ENCODE results near the gene HHEX.

HHEX gene

DNA sequence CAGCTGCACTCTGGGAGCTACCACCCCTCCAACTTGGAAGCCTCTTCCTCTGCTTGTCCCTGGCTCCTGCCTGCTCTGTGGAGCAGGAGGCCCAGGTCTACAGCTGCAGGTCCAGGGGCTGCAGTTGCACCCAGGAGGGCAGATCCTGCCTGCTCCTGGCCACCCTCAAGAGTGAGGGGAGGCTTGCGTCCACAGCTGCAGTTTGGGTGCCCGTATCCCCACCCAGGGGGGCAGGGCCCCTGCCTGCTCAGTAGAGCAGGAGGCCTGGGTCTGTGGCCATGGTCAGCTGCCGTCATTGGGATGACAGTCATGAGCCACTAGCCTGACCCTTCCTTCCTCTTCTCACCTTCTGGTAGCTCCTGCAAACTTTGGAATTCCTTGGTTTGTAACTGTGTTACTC, 25.1 kb downstream of the HHEX start:
- H3K36me3 ChIP-seq (ENCODE audit: insufficient read depth, low read length), result no peaks in the 10 kb centered on the region
- H3K4me1 ChIP-seq (ENCODE audit: insufficient read depth, low read length), result no peaks in the 10 kb centered on the region
- H3K27ac ChIP-seq (ENCODE audit: low read depth, low read length), result no peak overlapping the region
- no peak overlapping the region for H3K4me3 ChIP-seq (ENCODE audit: low read length)
- WGBS, result 96% methylated on average over 3 of the region's 3 CpGs
- H3K9me3 ChIP-seq (ENCODE audit: insufficient read depth, low read depth, low read length), result peaks cover 4% of the 10 kb centered on the region; the same call in 1 of the 2 replicates
- no peak overlapping the region for H3K9ac ChIP-seq (ENCODE audit: low read depth, low read length)
- H3K27me3 ChIP-seq (ENCODE audit: insufficient read depth, low read length), result no peaks in the 10 kb centered on the region

DNA sequence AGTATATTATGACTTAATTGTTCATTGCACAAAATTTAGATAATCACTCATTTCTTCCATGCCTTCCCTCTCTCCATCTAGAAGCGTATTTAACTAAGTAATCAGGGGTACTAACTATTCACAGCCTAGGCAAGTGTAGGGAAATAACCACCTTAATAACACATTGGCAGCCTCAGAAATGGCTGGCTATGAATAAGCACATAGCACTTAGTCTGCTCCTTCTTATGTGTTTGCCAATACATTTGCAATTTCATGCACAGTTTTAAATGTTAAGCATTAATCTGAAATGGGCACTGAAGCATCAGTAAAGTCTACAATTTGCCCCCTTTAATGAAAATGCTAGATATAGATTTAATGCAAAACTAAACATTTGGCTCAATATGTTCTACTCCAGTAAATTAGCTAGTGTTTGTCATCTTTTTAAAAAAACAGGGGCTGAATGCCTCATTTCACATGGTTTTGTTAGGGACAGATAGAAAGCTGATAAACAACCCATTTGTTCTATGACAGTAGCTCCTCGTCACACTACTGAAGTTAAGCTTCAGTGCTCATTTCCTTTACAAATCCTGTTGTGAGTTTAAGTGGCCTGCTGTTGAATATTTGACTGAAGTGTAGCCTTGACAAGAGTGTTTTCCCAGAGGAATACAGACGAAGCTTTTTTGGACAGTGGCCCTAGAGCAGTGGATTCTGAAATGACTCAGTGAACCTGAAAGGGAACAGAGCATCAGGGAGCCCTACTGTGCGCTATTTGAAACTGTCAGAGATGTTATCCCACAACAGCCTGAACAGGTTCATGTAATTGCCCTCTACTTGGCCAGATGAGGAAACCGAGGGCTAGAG, 30.5 kb downstream of the HHEX start:
- 88% methylated on average over 5 of the region's 5 CpGs for WGBS
- H3K9me3 ChIP-seq (ENCODE audit: insufficient read depth, low read depth, low read length), result no peaks in the 10 kb centered on the region
- H3K4me3 ChIP-seq (ENCODE audit: low read length), result no peak overlapping the region
- H3K36me3 ChIP-seq (ENCODE audit: insufficient read depth, low read length), result no peaks in the 10 kb centered on the region
- H3K27me3 ChIP-seq (ENCODE audit: insufficient read depth, low read length), result no peaks in the 10 kb centered on the region
- H3K9ac ChIP-seq (ENCODE audit: low read depth, low read length), result no peak overlapping the region
- H3K4me1 ChIP-seq (ENCODE audit: insufficient read depth, low read length), result no peaks in the 10 kb centered on the region
- no peak overlapping the region for H3K27ac ChIP-seq (ENCODE audit: low read depth, low read length)

DNA sequence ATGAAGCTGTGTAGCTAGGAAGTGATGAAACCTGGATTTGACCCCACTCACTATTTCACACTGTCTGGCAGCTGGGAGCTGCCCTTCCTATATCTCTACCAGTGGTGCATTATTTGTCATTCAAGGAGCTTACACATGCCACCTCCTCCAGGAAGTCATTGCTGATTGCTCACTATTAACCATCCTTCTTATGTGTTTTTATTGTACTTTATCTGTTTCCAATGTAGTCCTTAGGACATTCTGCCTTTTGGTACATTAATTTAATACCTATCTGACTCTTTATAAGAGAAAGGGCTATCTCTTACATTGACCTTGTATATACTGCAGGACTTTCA, 31.0 kb downstream of the HHEX start:
- H3K27ac ChIP-seq (ENCODE audit: low read depth, low read length), result no peak overlapping the region
- no peak overlapping the region for H3K4me3 ChIP-seq (ENCODE audit: low read length)
- no peak overlapping the region for H3K9ac ChIP-seq (ENCODE audit: low read depth, low read length)
- H3K4me1 ChIP-seq (ENCODE audit: insufficient read depth, low read length), result no peaks in the 10 kb centered on the region
- no peaks in the 10 kb centered on the region for H3K36me3 ChIP-seq (ENCODE audit: insufficient read depth, low read length)
- H3K9me3 ChIP-seq (ENCODE audit: insufficient read depth, low read depth, low read length), result no peaks in the 10 kb centered on the region
- no peaks in the 10 kb centered on the region for H3K27me3 ChIP-seq (ENCODE audit: insufficient read depth, low read length)

DNA sequence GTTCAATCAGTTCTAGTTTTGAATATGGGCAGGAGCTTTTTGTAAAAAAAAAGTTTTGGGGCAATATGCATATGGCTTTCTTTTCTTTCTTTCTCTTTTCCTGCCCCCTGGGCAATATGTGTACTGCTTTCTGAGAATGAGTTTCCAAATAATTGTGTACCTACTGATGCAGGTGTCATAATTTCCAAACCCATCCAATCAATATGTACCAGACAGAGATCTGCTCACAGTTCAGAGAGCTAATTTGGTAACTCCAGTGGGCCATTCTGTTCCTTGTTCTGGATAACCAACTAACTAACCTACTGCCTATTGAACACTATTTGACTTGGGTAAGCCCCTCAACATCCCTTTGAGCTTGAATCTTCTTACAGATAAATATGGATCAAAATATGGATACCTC, 32.6 kb downstream of the HHEX start:
- H3K27me3 ChIP-seq (ENCODE audit: insufficient read depth, low read length), result no peaks in the 10 kb centered on the region
- H3K4me1 ChIP-seq (ENCODE audit: insufficient read depth, low read length), result 0 out of 2 replicates have a peak, but pooled peaks cover 8% of the 10 kb centered on the region
- H3K9ac ChIP-seq (ENCODE audit: low read depth, low read length), result no peak overlapping the region
- no peak overlapping the region for H3K4me3 ChIP-seq (ENCODE audit: low read length)
- H3K9me3 ChIP-seq (ENCODE audit: insufficient read depth, low read depth, low read length), result no peaks in the 10 kb centered on the region
- H3K36me3 ChIP-seq (ENCODE audit: insufficient read depth, low read length), result no peaks in the 10 kb centered on the region
- H3K27ac ChIP-seq (ENCODE audit: low read depth, low read length), result no peak overlapping the region

DNA sequence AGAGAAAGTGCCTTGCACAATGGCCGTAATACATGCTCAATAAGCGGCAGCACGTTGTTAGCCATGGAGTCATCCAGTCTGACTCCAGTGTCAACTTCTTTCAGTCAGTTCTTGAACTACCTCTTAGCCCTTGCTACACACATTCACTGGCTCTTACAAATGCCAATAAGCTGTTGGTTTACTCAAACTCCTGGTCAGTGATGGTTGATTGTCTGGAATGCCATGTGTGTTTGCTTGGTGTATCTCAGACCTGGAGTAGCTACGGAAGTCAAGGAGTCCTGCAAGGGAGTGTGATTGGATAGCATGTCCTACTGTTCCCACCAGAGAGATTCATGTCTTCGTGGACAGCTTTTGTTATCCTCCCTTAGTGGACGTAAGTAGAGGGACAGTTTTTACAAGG, 37.4 kb downstream of the HHEX start:
- H3K9ac ChIP-seq (ENCODE audit: low read depth, low read length), result no peak overlapping the region
- 91% methylated on average over 6 of the region's 6 CpGs for WGBS
- 0 out of 2 replicates have a peak, but pooled peaks cover 10% of the 10 kb centered on the region for H3K4me1 ChIP-seq (ENCODE audit: insufficient read depth, low read length)
- H3K27me3 ChIP-seq (ENCODE audit: insufficient read depth, low read length), result no peaks in the 10 kb centered on the region
- no peaks in the 10 kb centered on the region for H3K36me3 ChIP-seq (ENCODE audit: insufficient read depth, low read length)
- no peak overlapping the region for H3K27ac ChIP-seq (ENCODE audit: low read depth, low read length)
- H3K9me3 ChIP-seq (ENCODE audit: insufficient read depth, low read depth, low read length), result no peaks in the 10 kb centered on the region
- no peak overlapping the region for H3K4me3 ChIP-seq (ENCODE audit: low read length)

DNA sequence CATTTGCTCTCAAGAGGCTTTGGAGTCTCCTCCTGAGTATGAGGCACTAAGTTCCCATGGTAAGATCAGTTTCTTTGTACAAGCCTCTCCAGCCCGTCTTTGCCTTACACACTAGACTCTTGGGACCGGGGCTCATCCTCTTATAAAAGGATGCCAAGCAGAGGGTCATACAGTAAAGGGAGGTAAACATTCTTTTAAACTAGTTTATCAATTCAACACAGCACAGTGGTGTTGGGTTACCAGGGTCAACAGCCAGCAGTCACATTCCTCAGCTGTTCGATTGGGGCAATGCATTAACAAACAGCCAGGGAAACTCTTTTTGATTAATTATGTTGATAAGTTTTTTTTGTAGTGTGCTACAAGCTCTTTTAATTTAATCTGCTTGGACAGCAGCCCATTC, 37.8 kb downstream of the HHEX start:
- Histone ChIP-seq H3K27ac (ENCODE audit: low read depth, low read length) (no peak overlapping the region), H3K9me3 (ENCODE audit: insufficient read depth, low read depth, low read length) (no peaks in the 10 kb centered on the region), H3K4me1 (ENCODE audit: insufficient read depth, low read length) (0 out of 2 replicates have a peak, but pooled peaks cover 10% of the 10 kb centered on the region), H3K4me3 (ENCODE audit: low read length) (no peak overlapping the region), H3K9ac (ENCODE audit: low read depth, low read length) (no peak overlapping the region), H3K36me3 (ENCODE audit: insufficient read depth, low read length) (no peaks in the 10 kb centered on the region), H3K27me3 (ENCODE audit: insufficient read depth, low read length) (no peaks in the 10 kb centered on the region)
- 81% methylated on average over 3 of the region's 3 CpGs for WGBS

DNA sequence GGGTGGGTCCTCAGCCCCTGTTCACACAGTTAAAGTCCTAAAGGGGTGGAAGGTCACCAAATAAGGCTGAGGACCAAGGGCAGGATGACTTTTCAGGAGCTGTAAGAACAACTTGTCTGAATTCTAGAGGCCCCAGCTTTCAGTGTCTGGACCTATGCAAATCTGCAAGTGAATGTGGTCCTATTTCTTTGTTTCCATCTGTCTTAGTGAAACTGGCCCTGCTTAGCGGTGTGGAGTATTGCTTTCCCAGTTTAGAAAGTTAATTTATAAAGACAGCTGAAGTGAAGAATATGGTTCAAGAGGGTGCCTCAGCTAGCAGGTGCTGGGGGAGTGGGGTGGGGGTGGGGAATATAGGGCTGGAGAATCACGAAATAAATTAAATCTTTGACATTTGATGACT, 40.1 kb downstream of the HHEX start:
- H3K9ac ChIP-seq (ENCODE audit: low read depth, low read length), result no peak overlapping the region
- no peaks in the 10 kb centered on the region for H3K36me3 ChIP-seq (ENCODE audit: insufficient read depth, low read length)
- H3K27me3 ChIP-seq (ENCODE audit: insufficient read depth, low read length), result no peaks in the 10 kb centered on the region

DNA sequence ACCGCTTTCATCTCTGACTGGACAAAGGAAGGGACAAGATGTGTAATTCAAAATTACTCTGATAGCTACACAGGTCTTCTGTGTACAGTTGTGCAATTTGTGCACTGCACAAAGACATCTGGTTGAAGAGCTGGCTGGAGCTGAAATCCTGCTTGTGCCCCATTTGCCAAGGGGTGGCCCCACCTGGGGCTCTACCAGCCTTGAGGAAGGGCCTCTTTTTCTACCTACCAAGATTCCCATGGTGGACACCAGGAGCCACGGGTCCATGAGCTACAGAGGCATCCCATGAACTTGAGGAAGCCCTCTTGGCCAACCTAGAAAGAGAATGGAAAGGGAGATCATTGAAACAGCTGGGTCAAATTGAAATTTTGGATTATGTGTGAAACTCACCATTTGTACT, 43.2 kb downstream of the HHEX start:
- no peak overlapping the region for H3K9ac ChIP-seq (ENCODE audit: low read depth, low read length)
- H3K4me3 ChIP-seq (ENCODE audit: low read length), result no peak overlapping the region
- 98% methylated on average over 2 of the region's 2 CpGs for WGBS
- no peaks in the 10 kb centered on the region for H3K4me1 ChIP-seq (ENCODE audit: insufficient read depth, low read length)
- no peaks in the 10 kb centered on the region for H3K36me3 ChIP-seq (ENCODE audit: insufficient read depth, low read length)
- no peaks in the 10 kb centered on the region for H3K9me3 ChIP-seq (ENCODE audit: insufficient read depth, low read depth, low read length)
- no peak overlapping the region for H3K27ac ChIP-seq (ENCODE audit: low read depth, low read length)
- H3K27me3 ChIP-seq (ENCODE audit: insufficient read depth, low read length), result no peaks in the 10 kb centered on the region

More for the DNA sequence above, 40.1 kb downstream of the HHEX start:
- no peaks in the 10 kb centered on the region for H3K9me3 ChIP-seq (ENCODE audit: insufficient read depth, low read depth, low read length)
- H3K4me3 ChIP-seq (ENCODE audit: low read length), result no peak overlapping the region
- H3K4me1 ChIP-seq (ENCODE audit: insufficient read depth, low read length), result 0 out of 2 replicates have a peak, but pooled peaks cover 10% of the 10 kb centered on the region
- 71% methylated on average over 2 of the region's 2 CpGs for WGBS
- H3K27ac ChIP-seq (ENCODE audit: low read depth, low read length), result no peak overlapping the region

DNA sequence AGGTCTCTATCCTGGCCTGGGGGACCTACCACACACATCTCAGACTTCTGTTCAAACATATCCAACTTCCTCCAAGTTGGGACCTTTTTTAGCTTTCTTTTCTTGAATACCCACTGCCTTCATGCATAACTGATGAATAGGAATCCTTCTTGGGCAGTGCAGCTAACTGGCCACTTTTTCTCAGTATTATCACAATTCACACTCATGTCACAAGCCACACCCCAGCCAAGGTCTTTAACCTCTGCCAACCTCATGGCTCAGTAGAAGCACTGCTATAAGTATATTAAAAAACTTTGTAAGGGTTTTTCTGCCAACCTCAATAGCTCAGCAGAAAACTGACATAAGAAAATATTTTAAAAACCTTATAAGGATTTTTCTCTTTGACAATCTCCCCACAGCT, 44.5 kb downstream of the HHEX start:
- no peaks in the 10 kb centered on the region for H3K9me3 ChIP-seq (ENCODE audit: insufficient read depth, low read depth, low read length)
- no peak overlapping the region for H3K27ac ChIP-seq (ENCODE audit: low read depth, low read length)
- no peaks in the 10 kb centered on the region for H3K36me3 ChIP-seq (ENCODE audit: insufficient read depth, low read length)
- no peak overlapping the region for H3K9ac ChIP-seq (ENCODE audit: low read depth, low read length)
- H3K4me3 ChIP-seq (ENCODE audit: low read length), result no peak overlapping the region
- H3K27me3 ChIP-seq (ENCODE audit: insufficient read depth, low read length), result no peaks in the 10 kb centered on the region
- no peaks in the 10 kb centered on the region for H3K4me1 ChIP-seq (ENCODE audit: insufficient read depth, low read length)

DNA sequence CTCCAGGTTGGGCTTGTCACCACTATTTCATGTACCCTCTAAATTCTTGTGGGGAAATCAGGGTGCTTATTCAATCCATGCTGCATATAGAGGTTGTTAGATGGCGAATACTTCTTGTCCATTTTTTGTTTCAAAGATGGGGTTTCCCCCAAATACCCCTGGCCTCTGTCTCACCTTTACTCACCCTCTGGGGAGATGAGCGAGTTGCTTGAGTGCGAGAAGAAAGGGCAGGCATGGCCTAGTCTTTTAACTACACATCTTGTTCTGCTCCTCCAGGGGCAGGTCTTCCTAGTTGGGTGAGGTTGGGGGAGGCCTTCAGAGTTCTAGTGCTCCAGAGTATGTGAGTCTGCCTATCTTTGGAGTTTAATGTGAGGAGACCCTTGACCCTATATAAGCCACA, 46.2 kb downstream of the HHEX start:
- H3K4me3 ChIP-seq (ENCODE audit: low read length), result no peak overlapping the region

DNA sequence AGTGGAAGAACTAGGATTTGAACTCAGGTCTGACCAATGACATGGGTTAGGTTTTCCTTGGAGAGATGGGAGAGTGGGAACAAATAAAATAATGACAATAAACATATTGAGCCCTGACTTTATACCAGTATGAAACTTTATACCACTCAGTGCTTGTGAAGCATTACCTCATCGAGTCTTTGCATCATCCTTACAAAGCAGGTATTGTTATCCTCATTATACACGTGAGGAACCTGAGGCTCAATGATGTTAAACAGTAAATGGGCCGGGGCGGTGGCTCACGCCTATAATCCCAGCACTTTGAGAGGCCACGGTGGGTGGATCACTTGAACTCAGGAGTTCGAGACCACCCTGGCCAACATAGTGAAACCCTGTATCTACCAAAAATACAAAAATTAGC, 47.7 kb downstream of the HHEX start:
- Histone ChIP-seq H3K9ac (ENCODE audit: low read depth, low read length) (no peak overlapping the region), H3K27me3 (ENCODE audit: insufficient read depth, low read length) (no peaks in the 10 kb centered on the region), H3K27ac (ENCODE audit: low read depth, low read length) (no peak overlapping the region), H3K36me3 (ENCODE audit: insufficient read depth, low read length) (no peaks in the 10 kb centered on the region), H3K4me1 (ENCODE audit: insufficient read depth, low read length) (no peaks in the 10 kb centered on the region), H3K4me3 (ENCODE audit: low read length) (no peak overlapping the region), H3K9me3 (ENCODE audit: insufficient read depth, low read depth, low read length) (no peaks in the 10 kb centered on the region)
- 94% methylated on average over 7 of the region's 7 CpGs for WGBS

More for the DNA sequence above, 46.2 kb downstream of the HHEX start:
- no peaks in the 10 kb centered on the region for H3K36me3 ChIP-seq (ENCODE audit: insufficient read depth, low read length)
- 91% methylated on average over 3 of the region's 3 CpGs for WGBS
- no peaks in the 10 kb centered on the region for H3K27me3 ChIP-seq (ENCODE audit: insufficient read depth, low read length)
- H3K4me1 ChIP-seq (ENCODE audit: insufficient read depth, low read length), result no peaks in the 10 kb centered on the region
- no peaks in the 10 kb centered on the region for H3K9me3 ChIP-seq (ENCODE audit: insufficient read depth, low read depth, low read length)
- H3K9ac ChIP-seq (ENCODE audit: low read depth, low read length), result no peak overlapping the region
- H3K27ac ChIP-seq (ENCODE audit: low read depth, low read length), result no peak overlapping the region

DNA sequence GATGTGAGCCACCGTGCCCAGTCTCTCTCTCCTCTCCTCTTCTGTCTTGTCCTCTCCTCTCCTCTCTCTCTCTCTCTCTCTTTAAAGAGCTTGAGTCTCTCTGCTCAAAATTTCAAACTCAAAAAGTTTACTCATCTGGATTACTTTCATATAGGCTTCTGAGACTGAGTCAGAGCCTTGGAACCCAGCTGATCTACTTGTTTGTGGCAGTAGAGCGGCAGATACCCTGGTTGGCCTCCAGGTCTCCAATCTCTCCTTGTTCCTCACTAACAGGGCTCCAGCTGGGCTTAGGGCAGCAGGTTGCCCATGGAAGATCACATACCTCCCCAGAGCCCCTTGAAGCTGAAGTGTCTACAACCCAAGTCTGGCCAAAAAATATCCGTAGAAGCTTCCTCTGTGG, 51.0 kb downstream of the HHEX start:
- no peak overlapping the region for H3K4me3 ChIP-seq (ENCODE audit: low read length)
- H3K27ac ChIP-seq (ENCODE audit: low read depth, low read length), result no peak overlapping the region
- H3K9me3 ChIP-seq (ENCODE audit: insufficient read depth, low read depth, low read length), result no peaks in the 10 kb centered on the region
- H3K4me1 ChIP-seq (ENCODE audit: insufficient read depth, low read length), result no peaks in the 10 kb centered on the region
- H3K9ac ChIP-seq (ENCODE audit: low read depth, low read length), result no peak overlapping the region
- 92% methylated on average over 3 of the region's 3 CpGs for WGBS
- no peaks in the 10 kb centered on the region for H3K36me3 ChIP-seq (ENCODE audit: insufficient read depth, low read length)
- no peaks in the 10 kb centered on the region for H3K27me3 ChIP-seq (ENCODE audit: insufficient read depth, low read length)

All from HUES64 (cell line).